MM.1S (cell line): ENCODE measurements around the gene SRSF3.
A peak's percentile ranks its signal among the peaks of the same experiment; 100 is the strongest.
"Not testable (repeated sequence)": the region's sequence is repeated elsewhere in the genome, so short reads cannot be mapped to it uniquely, and the experiment has no call there.

Experiments
- DNase-seq: peaks from one replicate; pipeline ENCODE4 v3.0.0-alpha.2; 2015
- H2AFZ ChIP-seq: fragments of 300-600 bp; sonication (generic); 2 replicates; pipeline ENCODE4 v1.6.0; 2016; ENCODE audit warnings: antibody characterized with exemption, low read length
- H3F3A ChIP-seq: fragments of 300-600 bp; sonication (generic); 2 replicates; pipeline ENCODE4 v1.6.1; 2016; ENCODE audit warnings: mild to moderate bottlenecking, antibody characterized with exemption, low read length, moderate library complexity, mixed read lengths; ENCODE audit not compliant: insufficient read depth
- H3K27ac ChIP-seq: fragments of 300-600 bp; sonication (generic); 2 replicates; pipeline ENCODE4 v1.5.1; 2016; ENCODE audit warnings: mild to moderate bottlenecking, low read length
- H3K27me3 ChIP-seq: fragments of 300-600 bp; sonication (generic); replicated peaks from 2 replicates; pipeline ENCODE4 v1.6.0; 2016; ENCODE audit warnings: low read length; ENCODE audit not compliant: insufficient read depth
- H3K36me3 ChIP-seq: fragments of 300-600 bp; sonication (generic); replicated peaks from 2 replicates; pipeline ENCODE4 v1.6.1; 2016; ENCODE audit warnings: mild to moderate bottlenecking, low read length, mixed read lengths; ENCODE audit not compliant: insufficient read depth
- H3K4me1 ChIP-seq: fragments of 300-600 bp; sonication (generic); 2 replicates; pipeline ENCODE4 v1.6.1; 2016; ENCODE audit warnings: low read length, mixed read lengths
- H3K4me2 ChIP-seq: fragments of 300-600 bp; sonication (generic); 2 replicates; pipeline ENCODE4 v1.6.0; 2016; ENCODE audit warnings: low read depth, low read length
- H3K4me3 ChIP-seq: fragments of 300-600 bp; sonication (generic); 2 replicates; pipeline ENCODE4 v1.5.1; 2016; ENCODE audit warnings: low read length, mixed read lengths
- H3K79me2 ChIP-seq: fragments of 300-600 bp; sonication (generic); 2 replicates; pipeline ENCODE4 v1.6.1; 2016; ENCODE audit warnings: mixed run types, low read length, mixed read lengths
- H3K9ac ChIP-seq: fragments of 300-600 bp; sonication (generic); 2 replicates; pipeline ENCODE4 v1.6.1; 2016; ENCODE audit warnings: low read length, mixed read lengths
- H3K9me2 ChIP-seq: fragments of 300-600 bp; sonication (generic); replicated peaks from 2 replicates; pipeline ENCODE4 v1.6.1; 2016; ENCODE audit warnings: mild to moderate bottlenecking, low read length, mixed read lengths; ENCODE audit not compliant: insufficient read depth
- H3K9me3 ChIP-seq: fragments of 300-600 bp; sonication (generic); replicated peaks from 2 replicates; pipeline ENCODE4 v1.6.1; 2016; ENCODE audit warnings: mild to moderate bottlenecking, low read length, mixed read lengths; ENCODE audit not compliant: insufficient read depth
- H4K20me1 ChIP-seq: fragments of 300-600 bp; sonication (generic); 2 replicates; pipeline ENCODE4 v1.6.1; 2016; ENCODE audit warnings: mild to moderate bottlenecking, low read length, moderate library complexity, mixed read lengths; ENCODE audit not compliant: insufficient read depth
- EZH2 ChIP-seq: fragments of 300-600 bp; sonication (generic); optimal IDR thresholded peaks from 2 replicates; pipeline ENCODE3; 2017; ENCODE audit warnings: low read depth, mild to moderate bottlenecking, antibody characterized with exemption, low read length, mixed read lengths
- EZH2phosphoT487 ChIP-seq: fragments of 300-600 bp; sonication (generic); IDR thresholded peaks from 2 replicates; pipeline ENCODE4 v1.6.1; 2018; ENCODE audit warnings: antibody characterized with exemption, low read length
- TF ChIP-seq, protein P1 (sequence below): fragments of 300-600 bp; sonication (generic); IDR thresholded peaks from 2 replicates; pipeline ENCODE4 v1.5.1; 2016; ENCODE audit warnings: antibody characterized with exemption, low read length, mixed read lengths

SRSF3 gene

DNA sequence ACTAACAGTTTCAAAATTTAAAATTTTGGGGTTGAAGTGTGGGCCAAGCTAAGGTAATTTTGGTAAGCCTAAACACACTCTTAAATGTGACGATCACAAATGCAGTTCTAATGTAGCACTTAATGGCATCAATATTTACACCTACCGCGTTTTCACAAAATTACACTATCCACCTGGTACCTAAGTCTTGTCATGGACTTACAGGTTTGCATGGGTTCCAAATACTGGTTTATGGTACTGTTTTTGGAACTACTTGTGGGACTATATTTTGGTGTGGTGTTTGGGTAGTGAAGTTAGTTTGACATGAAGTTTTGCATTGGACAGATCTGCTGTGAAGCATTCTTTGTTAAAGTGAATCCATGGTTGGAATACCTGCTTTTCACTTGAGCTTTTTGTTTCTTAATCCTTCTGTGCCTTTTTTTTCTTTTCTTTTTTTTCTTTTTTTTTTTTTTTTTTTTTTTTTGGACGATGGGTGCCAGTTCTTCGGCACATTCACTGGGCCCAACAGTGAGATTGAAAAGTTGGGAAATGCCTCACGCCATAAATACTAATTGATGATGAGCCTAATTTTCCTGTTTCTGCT is 6.5 kb downstream of the SRSF3 start:
- H3K9me2 ChIP-seq = no peaks in the 10 kb centered on the region
- TF ChIP-seq EZH2phosphoT487 (no peak), EZH2 (no peak)
- TF ChIP-seq, protein P1, sequence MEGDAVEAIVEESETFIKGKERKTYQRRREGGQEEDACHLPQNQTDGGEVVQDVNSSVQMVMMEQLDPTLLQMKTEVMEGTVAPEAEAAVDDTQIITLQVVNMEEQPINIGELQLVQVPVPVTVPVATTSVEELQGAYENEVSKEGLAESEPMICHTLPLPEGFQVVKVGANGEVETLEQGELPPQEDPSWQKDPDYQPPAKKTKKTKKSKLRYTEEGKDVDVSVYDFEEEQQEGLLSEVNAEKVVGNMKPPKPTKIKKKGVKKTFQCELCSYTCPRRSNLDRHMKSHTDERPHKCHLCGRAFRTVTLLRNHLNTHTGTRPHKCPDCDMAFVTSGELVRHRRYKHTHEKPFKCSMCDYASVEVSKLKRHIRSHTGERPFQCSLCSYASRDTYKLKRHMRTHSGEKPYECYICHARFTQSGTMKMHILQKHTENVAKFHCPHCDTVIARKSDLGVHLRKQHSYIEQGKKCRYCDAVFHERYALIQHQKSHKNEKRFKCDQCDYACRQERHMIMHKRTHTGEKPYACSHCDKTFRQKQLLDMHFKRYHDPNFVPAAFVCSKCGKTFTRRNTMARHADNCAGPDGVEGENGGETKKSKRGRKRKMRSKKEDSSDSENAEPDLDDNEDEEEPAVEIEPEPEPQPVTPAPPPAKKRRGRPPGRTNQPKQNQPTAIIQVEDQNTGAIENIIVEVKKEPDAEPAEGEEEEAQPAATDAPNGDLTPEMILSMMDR = no peak
- no peak overlapping the region for H3K4me3 ChIP-seq
- H3F3A ChIP-seq = peaks cover 75% of the 10 kb centered on the region
- DNase-seq = no peak
- peaks cover 72% of the 10 kb centered on the region for H3K36me3 ChIP-seq
- peaks cover 93% of the 10 kb centered on the region for H4K20me1 ChIP-seq
- no peak overlapping the region for H2AFZ ChIP-seq
- H3K9me3 ChIP-seq = no peaks in the 10 kb centered on the region
- no peak overlapping the region for H3K9ac ChIP-seq
- peaks cover 100% of the 10 kb centered on the region for H3K79me2 ChIP-seq
- peaks cover 24% of the 10 kb centered on the region for H3K4me1 ChIP-seq
- H3K27me3 ChIP-seq = no peaks in the 10 kb centered on the region
- H3K27ac ChIP-seq = no peak overlapping the region
- H3K4me2 ChIP-seq = 0 out of 2 replicates have a peak overlapping the region, but pooled peaks have one; percentile 1

DNA sequence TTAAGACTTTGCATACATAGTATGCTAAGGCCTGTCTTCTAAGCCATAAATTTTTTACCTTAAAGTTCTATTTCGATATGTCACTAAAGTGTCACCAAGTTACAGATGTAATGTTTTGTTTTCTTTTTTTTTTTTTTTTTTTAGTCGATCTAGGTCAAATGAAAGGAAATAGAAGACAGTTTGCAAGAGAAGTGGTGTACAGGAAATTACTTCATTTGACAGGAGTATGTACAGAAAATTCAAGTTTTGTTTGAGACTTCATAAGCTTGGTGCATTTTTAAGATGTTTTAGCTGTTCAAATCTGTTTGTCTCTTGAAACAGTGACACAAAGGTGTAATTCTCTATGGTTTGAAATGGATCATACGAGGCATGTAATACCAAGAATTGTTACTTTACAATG is 7.7 kb downstream of the SRSF3 start:
- not testable (repeated sequence) for H3K9ac ChIP-seq, H3K4me3 ChIP-seq, H3K4me2 ChIP-seq, H3K27me3 ChIP-seq, DNase-seq, H3K9me2 ChIP-seq, H3K27ac ChIP-seq, H2AFZ ChIP-seq, H3K9me3 ChIP-seq
- peaks cover 96% of the 10 kb centered on the region for H3K79me2 ChIP-seq
- H4K20me1 ChIP-seq = peaks cover 85% of the 10 kb centered on the region
- H3F3A ChIP-seq = peaks cover 72% of the 10 kb centered on the region
- peaks cover 68% of the 10 kb centered on the region for H3K36me3 ChIP-seq
- H3K4me1 ChIP-seq = peaks cover 26% of the 10 kb centered on the region

DNA sequence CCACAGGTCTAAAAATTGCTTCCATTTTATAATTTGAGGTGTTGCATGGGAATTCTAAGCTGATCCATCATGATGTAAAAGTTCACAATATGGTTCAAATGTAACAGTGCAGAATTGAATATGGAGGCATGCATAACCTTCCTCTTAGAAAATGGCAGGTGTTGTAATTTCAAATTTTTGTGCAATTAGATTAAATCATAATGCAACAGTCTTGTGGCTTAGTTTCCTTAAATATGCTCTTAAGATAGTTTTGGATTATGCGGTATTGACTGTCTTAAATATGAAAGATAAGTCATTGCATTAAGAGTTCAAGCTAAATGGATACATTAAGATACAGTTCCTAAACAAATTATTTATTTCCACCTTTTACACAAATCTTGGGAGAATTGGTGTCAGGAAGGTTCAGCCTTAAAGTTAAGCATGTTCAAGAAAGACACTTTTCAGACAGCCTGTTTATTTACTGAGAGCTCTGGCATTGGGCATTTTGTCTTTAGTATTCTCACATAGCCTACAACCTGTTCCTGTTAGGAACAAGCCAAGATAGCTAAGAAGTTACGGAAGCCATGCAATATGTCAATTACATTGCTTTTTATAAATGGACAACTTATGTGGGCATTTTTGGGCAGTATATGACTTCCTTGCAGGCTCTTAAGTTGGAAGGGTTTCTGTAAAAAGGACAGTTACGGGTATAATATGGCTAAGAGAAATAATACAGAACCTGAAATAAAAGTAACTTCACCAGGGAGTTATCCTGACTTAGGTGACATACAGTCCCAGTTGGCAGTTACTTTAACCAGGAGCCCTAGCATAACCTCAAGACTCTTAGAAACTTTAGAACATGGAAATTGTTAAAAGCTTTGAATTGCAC is 9.3 kb downstream of the SRSF3 start:
- Histone ChIP-seq H3K9me3 (no peaks in the 10 kb centered on the region), H3K4me1 (peaks cover 25% of the 10 kb centered on the region), H3K27ac (no peak overlapping the region), H4K20me1 (peaks cover 72% of the 10 kb centered on the region), H3K9ac (no peak overlapping the region), H3K4me3 (no peak overlapping the region), H3K4me2 (no peak overlapping the region), H2AFZ (no peak overlapping the region), H3K27me3 (no peaks in the 10 kb centered on the region), H3K9me2 (no peaks in the 10 kb centered on the region), H3K79me2 (peaks cover 85% of the 10 kb centered on the region), H3F3A (peaks cover 78% of the 10 kb centered on the region), H3K36me3 (peaks cover 58% of the 10 kb centered on the region)
- TF ChIP-seq, protein P1 = no peak
- TF ChIP-seq EZH2 (no peak), EZH2phosphoT487 (no peak)
- DNase-seq = no peak
